NB4 (cell line): ENCODE results near the gene KCTD16.

Source experiments
- CTCF ChIP-seq: IDR thresholded peaks from one replicate; pipeline ENCODE4 v1.5.1; 2012; ENCODE audit warnings: low read depth, low read length
- POLR2A ChIP-seq: IDR thresholded peaks from 2 replicates; pipeline ENCODE4 v1.6.1; 2011; ENCODE audit warnings: mild to moderate bottlenecking; ENCODE audit not compliant: insufficient read length; ENCODE audit errors: extremely low read depth

- TF ChIP-seq POLR2A, result no peak
- TF ChIP-seq CTCF, result no peak
Measured at GRCh38 chr5:144289277-144289676, 118.6 kb downstream of the KCTD16 start.
